Activated T-cell treated with anti-CD3 and anti-CD28 coated beads, Interleukin-2, amount 50 U/mL, for 4 hours (primary cell): ENCODE results near the gene TTC34. TPM values are rescaled to one million over a fixed set of nuclear protein-coding genes. Genes with fewer than 3 reads are reported as not detected.
A peak's percentile ranks its signal among the peaks of the same experiment; 100 is the strongest.

Experiments
- ATAC-seq, 2 donors: fragments of 200-7000 bp; cut with Tn5 transposase; one replicate each; pipeline ENCODE4 v1.10.0; 2021
- DNase-seq: peaks from one replicate; pipeline ENCODE4 v3.0.0-alpha.2; 2020
- H3K27me3 Mint-ChIP-seq: one replicate; pipeline ENCODE4 v1.8.0; 2021; ENCODE audit warnings: low read depth, mixed read lengths
- H3K36me3 Mint-ChIP-seq: one replicate; pipeline ENCODE4 v1.8.0; 2022; ENCODE audit warnings: mixed read lengths; ENCODE audit not compliant: insufficient read depth
- H3K4me1 Mint-ChIP-seq: one replicate; pipeline ENCODE4 v1.8.0; 2021; ENCODE audit warnings: low read depth, mixed read lengths
- H3K4me3 Mint-ChIP-seq: one replicate; pipeline ENCODE4 v1.8.0; 2021; ENCODE audit warnings: mild to moderate bottlenecking, moderate library complexity, mixed read lengths
- H3K9me3 Mint-ChIP-seq: one replicate; pipeline ENCODE4 v1.8.0; 2021; ENCODE audit warnings: mixed read lengths
- total RNA-seq, 3 donors: library from RNA; stranded (reverse); gene quantifications; one replicate each; pipeline ENCODE4 v1.2.1, GENCODE V29; 2021

TTC34 gene
- total RNA-seq, 3 donors from 2014 or later: 0.56 to 0.82 (median 0.60) TPM

DNA sequence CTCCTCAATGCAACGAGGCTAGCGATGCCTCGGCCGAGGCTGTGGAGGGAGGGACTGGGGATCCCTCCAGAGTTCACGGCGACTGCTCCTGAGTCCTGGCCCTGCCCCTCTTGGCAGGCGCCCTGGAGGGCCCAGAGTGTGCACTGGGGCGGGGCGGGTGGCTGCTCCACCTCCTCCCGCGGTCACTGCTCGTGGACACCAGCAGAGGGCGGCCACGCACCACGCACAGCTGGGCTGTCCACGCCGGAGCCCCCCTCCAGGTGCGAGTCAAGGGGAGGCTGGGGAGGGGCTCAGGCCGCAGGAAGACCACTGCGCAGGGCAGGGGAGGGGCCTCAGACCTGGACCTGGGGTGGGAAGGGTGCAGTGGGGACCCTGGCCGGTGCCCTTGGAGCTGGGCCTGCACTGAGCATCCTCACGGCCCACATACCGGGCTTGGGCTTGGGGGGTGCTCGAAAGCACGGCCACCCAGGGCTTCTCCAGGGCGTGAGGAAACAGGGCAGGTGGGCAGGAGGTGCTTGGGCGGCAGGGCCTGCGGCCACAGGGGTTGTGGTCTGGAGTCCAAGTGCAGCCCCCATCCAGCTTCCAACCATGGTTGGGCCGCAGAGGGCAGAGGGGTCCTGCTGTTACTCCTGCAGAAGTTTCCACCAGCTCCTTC is 20.6 kb upstream of the TTC34 start:
- H3K27me3 Mint-ChIP-seq: peaks cover 14% of the 10 kb centered on the region
- no peaks in the 10 kb centered on the region for H3K4me1 Mint-ChIP-seq
- DNase-seq (peak; percentile 27), ATAC-seq (peak; percentile 60 to 67)
- H3K36me3 Mint-ChIP-seq: no peaks in the 10 kb centered on the region
- no peak overlapping the region for H3K4me3 Mint-ChIP-seq
- no peaks in the 10 kb centered on the region for H3K9me3 Mint-ChIP-seq

DNA sequence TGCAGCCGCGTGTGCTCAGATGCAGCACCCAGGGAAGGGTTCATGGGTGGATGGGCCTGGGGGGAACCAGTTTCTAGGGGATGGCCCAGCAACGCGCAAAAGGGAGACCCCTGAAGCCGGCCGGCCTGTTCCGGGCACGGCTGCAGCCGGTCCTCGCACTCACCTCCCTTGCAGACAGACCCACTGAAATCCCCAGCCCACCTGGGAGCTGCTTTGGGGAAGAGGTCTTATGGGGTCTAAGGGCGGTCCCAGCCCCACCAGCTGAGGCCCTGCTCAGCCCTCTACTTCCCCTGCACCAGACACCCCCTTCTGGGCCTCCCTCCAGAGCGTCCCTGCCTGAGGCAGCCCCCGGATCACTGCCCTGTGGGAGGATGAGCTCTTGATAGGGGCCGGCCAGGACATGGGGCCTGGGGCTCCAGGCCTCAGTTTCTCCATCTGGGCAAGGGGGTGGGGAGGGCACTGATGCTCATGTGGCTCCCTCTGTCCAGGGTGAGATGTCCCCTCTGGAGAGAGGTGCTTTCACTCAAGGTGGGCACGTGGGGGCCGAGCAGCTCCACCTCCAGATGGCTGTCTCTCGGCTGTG is 20.0 kb upstream of the TTC34 start:
- no peaks in the 10 kb centered on the region for H3K9me3 Mint-ChIP-seq
- H3K27me3 Mint-ChIP-seq: peaks cover 14% of the 10 kb centered on the region
- H3K36me3 Mint-ChIP-seq: no peaks in the 10 kb centered on the region
- ATAC-seq: no peak
- no peaks in the 10 kb centered on the region for H3K4me1 Mint-ChIP-seq
- no peak for DNase-seq
- H3K4me3 Mint-ChIP-seq: no peak overlapping the region

DNA sequence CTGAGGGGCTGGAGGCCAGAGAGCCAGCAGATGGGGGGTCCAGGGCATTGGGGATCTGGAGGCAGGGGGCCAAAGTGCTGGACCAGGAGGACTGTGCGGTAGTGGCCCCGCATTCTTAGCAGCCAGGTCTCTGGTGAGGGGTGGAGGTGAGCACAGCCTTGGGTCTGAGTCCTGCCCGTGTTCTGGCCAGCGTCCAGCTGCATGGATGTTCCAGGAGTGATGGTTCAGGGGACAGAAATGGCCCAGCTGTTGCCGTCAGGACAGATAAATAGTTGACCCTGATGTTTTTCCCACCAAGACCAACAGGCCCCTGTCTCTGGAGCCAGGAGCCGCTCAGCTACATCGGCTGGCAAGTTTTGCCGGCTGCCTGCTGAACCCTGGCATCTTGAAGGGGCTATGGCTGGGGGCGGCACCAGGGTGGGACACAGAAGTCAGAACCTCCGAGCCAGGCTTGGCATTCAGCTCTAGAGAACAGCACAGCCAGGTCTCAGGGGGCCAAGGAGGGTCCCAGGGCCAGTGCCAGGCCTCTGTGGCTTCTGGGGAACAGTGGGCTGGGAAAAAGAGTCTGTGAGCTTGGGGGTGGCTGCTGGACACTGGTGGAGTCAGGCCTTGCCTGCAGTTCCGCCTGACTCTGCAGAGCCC is 19.4 kb upstream of the TTC34 start:
- H3K4me3 Mint-ChIP-seq: no peak overlapping the region
- peaks cover 13% of the 10 kb centered on the region for H3K27me3 Mint-ChIP-seq
- H3K4me1 Mint-ChIP-seq: no peaks in the 10 kb centered on the region
- DNase-seq (no peak), ATAC-seq (no peak)
- H3K9me3 Mint-ChIP-seq: no peaks in the 10 kb centered on the region
- no peaks in the 10 kb centered on the region for H3K36me3 Mint-ChIP-seq

DNA sequence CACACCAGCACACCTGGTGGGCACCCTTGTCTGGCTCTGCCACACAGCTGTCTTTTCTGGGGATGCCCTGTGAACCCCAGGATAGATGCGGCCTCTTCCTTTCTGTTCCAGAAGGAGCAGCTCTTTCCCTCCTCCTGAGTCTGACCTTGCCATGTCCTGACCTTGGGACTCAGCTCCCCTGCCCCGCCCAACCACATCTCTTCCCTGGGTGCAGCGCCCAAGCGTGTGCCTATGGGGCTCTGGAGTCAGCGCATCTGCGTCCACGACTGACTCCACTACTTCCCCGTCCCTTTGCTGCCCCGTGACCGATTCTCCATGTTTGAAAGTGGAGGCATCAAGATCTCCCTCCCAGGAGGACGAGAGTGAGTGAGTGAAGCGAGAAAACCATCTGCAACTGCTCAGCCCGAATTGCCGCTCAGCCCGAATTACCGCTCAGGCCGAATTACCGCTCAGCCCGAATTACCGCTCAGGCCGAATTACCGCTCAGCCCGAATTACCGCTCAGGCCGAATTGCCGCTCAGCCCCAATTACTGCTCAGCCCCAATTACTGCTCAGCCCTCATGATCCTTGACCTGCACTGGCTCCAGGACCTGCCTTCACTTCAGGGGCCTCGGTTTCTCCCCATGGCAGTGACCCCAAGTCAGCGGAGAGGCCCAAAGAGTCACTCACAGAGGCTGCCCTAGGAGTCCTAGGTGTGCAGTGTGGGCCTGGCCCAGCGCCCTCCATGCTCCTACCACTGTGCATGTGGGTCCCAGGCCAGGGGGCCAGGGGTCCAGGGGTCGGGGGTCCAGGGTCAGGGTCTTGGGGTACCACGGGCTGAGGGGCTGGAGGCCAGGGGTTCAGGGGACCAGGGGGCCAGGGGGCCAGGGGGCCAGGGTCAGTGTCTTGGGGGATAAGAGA is 18.6 kb upstream of the TTC34 start:
- H3K4me1 Mint-ChIP-seq: no peaks in the 10 kb centered on the region
- H3K4me3 Mint-ChIP-seq: no peak overlapping the region
- H3K36me3 Mint-ChIP-seq: no peaks in the 10 kb centered on the region
- DNase-seq: no peak
- ATAC-seq: no peak
- peaks cover 10% of the 10 kb centered on the region for H3K27me3 Mint-ChIP-seq
- no peaks in the 10 kb centered on the region for H3K9me3 Mint-ChIP-seq

DNA sequence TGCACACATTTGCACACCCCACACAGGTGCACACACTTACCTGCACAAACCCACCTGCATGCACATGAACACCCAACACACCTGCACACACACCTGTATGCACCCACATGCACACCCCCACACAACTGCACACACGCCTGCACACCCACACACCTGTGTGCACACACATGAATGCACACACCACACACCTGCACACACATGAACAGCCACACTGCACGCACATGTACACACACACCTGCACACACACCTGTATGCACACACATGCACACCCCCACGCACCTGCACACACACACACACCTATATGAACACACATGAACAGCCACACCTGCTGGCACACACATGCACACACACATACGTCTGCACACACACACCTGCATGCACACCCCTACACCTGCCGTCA is 17.9 kb upstream of the TTC34 start:
- Mint-ChIP-seq H3K9me3 (no peaks in the 10 kb centered on the region), H3K36me3 (no peaks in the 10 kb centered on the region), H3K4me3 (no peak overlapping the region), H3K4me1 (no peaks in the 10 kb centered on the region), H3K27me3 (peaks cover 10% of the 10 kb centered on the region)
- ATAC-seq (no peak), DNase-seq (no peak)

DNA sequence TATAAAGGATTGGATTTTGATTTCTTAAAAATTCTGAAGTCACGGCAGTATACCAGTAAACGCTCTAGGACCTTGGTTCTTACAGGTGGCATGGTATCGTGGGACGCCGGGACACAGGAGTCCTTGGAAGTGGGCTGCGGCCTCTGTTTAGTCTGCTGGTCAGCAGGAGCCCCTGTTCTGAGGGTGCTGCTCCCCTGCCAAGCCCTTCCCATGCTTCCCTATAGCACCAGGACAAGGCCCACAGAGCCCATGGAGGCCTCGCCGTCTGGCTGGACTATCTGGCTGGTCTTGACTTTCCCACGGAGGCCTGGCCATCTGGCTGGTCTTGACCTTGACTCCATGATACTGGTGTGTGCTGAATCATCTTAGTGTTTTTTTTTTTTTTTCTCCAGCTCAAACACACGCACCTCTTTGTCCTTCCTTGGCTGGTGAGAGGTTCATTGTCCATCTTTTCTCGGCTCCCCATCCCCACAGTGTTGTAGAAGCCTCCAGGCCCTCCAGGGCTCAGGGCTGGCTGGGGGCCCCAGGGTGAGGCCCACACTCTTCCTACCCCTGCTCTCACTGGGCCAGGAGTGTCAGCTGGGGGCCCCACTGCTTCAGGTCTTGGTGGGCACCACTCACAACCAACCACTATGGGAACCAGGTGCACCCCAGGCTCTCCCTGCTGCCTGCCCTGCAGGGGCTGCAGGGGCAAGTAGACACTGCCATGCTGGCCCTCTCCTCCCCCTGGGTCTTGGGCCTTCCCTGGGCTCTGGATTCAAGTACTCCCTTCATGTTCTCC is 16.5 kb upstream of the TTC34 start:
- no peak for ATAC-seq
- no peak overlapping the region for H3K4me3 Mint-ChIP-seq
- peaks cover 3% of the 10 kb centered on the region for H3K27me3 Mint-ChIP-seq
- no peak for DNase-seq
- no peaks in the 10 kb centered on the region for H3K36me3 Mint-ChIP-seq
- H3K9me3 Mint-ChIP-seq: no peaks in the 10 kb centered on the region
- H3K4me1 Mint-ChIP-seq: no peaks in the 10 kb centered on the region

DNA sequence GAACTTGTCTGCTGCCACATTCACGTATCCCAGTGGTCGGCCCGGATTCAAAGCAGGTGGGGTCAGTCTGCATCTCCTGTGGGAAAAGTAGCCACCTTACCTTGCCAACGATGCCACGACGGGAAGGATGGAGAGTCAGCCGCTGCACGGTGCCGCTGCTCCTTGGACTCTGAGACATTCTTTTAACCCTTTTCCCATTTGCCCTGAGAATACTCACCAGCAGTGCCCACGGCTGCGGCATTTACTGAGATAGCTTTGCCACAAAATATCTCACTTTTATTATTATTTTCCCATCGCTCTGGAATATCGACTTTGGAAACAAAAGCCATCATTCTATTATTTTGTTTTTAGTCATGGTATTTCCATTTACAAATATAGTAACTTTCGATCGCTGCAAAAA is 15.3 kb upstream of the TTC34 start:
- Mint-ChIP-seq H3K27me3 (peaks cover 3% of the 10 kb centered on the region), H3K36me3 (no peaks in the 10 kb centered on the region), H3K4me3 (no peak overlapping the region), H3K9me3 (no peaks in the 10 kb centered on the region), H3K4me1 (no peaks in the 10 kb centered on the region)
- ATAC-seq: no peak
- no peak for DNase-seq

DNA sequence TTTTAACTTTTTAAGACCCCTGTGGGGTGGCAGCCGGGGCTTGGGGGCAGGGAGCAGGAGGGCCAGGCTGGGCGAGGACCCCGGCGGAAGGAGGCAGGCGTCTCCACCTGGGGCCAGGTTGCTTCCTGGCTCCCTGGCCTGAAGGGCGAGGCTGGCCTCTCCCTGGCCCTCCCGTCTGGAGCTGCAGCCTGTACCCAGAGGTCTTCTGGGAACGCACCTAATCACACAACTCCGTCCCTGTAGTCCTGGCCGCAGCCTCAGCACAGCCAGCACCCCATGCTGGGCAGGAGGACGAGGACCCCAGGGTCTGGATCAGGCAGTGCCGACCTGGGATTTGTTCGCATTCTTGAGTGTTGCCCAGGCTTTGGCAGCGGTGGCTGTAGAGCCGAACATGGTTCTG is 14.1 kb upstream of the TTC34 start:
- H3K9me3 Mint-ChIP-seq: no peaks in the 10 kb centered on the region
- peaks cover 3% of the 10 kb centered on the region for H3K27me3 Mint-ChIP-seq
- H3K4me3 Mint-ChIP-seq: no peak overlapping the region
- DNase-seq (no peak), ATAC-seq (no peak)
- H3K36me3 Mint-ChIP-seq: no peaks in the 10 kb centered on the region
- H3K4me1 Mint-ChIP-seq: no peaks in the 10 kb centered on the region

DNA sequence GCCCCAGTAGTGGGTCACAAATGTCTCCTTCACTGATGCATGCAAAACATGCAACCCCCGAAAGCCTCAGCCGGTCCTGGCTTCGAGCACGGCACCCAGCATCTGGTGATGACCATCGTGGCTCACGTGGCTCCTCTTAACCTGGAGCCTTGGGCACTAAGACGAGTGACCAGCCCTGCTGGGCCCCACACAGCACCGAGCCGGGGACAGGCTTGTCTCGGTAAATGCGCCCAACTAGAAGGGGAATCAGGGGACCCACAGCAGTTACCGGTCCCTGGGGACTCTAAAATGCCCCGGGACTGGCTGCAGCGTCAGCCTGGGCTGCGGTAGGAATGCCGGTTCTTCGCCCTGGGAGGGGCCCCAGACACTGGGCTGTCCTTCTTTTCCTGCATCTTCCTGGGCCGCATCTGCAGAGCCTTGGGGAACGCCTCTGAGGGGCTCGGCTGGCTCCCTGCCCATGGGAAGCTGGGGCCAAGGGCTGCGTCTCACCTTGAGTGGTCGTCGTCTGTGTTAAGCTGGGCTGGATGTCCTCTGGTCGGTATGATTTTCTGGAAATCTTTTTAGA is 13.1 kb upstream of the TTC34 start:
- Mint-ChIP-seq H3K4me1 (no peaks in the 10 kb centered on the region), H3K4me3 (no peak overlapping the region), H3K27me3 (peaks cover 3% of the 10 kb centered on the region), H3K36me3 (no peaks in the 10 kb centered on the region), H3K9me3 (no peaks in the 10 kb centered on the region)
- DNase-seq: no peak
- ATAC-seq: no peak

DNA sequence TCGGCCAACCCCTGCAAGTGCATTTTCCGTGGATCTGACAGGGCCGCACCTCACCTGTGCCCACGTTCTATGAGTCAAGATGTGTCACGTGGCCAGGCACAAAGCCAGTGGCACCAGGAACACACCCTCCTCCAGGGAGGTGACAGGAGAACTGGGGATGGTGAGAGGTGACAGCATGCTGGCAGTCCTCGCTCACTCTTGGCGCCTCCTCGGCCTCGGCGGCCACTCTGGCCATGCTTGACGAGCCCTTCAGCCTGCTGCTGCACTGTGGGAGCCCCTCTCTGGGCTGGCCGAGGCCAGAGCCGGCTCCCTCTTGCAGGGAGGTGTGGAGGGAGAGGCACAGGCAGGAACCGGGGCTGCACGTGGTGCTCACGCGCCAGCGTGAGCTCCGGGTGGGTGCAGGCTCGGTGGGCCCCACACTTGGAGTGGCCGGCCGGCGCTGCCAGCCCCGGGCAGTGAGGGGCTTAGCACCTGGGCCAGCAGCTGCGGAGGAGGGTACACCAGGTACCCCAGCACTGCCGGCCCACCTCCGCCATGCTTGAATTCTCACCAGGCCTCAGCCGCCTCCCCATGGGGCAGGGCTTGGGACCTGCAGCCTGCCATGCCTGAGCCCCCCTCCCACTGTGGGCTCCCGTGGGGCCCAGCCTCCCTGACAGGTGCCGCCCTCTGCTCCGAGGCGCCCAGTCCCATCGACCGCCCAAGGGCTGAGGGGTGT is 11.6 kb upstream of the TTC34 start:
- no peaks in the 10 kb centered on the region for H3K4me1 Mint-ChIP-seq
- no peak for DNase-seq
- no peaks in the 10 kb centered on the region for H3K36me3 Mint-ChIP-seq
- no peak overlapping the region for H3K4me3 Mint-ChIP-seq
- H3K9me3 Mint-ChIP-seq: no peaks in the 10 kb centered on the region
- no peak for ATAC-seq
- no peaks in the 10 kb centered on the region for H3K27me3 Mint-ChIP-seq

DNA sequence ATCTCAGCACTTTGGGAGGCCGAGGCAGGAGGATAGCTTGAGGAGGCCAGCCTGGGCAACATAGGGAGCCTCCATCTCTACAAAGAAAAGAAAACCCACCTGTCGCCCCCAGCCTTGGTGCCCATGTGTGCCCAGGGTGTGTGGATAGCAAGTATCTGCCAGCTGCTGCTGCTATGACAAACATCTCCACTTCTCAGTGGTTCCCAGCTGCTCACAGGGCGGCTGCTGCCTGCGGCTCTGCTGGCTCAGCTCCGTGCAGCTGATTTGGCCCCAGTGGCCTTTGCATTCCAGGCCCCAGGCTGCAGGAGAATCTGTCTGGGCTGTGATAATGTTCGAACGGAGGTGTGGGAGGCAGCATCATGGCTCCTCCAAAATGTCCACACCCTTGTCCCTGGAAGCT is 10.6 kb upstream of the TTC34 start:
- ATAC-seq: no peak
- Mint-ChIP-seq H3K9me3 (no peaks in the 10 kb centered on the region), H3K4me1 (no peaks in the 10 kb centered on the region), H3K4me3 (no peak overlapping the region), H3K27me3 (no peaks in the 10 kb centered on the region), H3K36me3 (no peaks in the 10 kb centered on the region)
- no peak for DNase-seq

DNA sequence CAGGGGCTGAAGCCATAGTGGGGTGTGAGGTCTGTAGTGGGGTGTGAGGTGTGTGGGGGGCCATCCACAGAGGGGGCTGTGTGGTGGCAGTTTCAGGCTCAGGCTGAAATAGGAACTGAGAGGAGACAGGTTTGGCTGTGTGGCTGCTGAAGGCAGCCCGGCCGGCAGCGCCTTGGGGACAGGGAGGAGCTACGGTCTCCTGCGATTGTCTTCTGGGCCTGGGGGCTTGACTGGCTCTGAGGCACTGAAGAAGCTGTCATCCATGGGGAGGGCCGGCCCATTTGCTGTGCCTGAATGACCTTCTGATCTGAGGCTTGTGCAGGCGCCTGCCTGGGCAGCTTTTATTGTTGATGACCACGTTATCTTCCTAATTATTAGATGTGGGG is 10.0 kb upstream of the TTC34 start:
- no peak for DNase-seq
- H3K27me3 Mint-ChIP-seq: no peaks in the 10 kb centered on the region
- no peaks in the 10 kb centered on the region for H3K4me1 Mint-ChIP-seq
- no peaks in the 10 kb centered on the region for H3K36me3 Mint-ChIP-seq
- H3K4me3 Mint-ChIP-seq: no peak overlapping the region
- no peak for ATAC-seq
- no peaks in the 10 kb centered on the region for H3K9me3 Mint-ChIP-seq

DNA sequence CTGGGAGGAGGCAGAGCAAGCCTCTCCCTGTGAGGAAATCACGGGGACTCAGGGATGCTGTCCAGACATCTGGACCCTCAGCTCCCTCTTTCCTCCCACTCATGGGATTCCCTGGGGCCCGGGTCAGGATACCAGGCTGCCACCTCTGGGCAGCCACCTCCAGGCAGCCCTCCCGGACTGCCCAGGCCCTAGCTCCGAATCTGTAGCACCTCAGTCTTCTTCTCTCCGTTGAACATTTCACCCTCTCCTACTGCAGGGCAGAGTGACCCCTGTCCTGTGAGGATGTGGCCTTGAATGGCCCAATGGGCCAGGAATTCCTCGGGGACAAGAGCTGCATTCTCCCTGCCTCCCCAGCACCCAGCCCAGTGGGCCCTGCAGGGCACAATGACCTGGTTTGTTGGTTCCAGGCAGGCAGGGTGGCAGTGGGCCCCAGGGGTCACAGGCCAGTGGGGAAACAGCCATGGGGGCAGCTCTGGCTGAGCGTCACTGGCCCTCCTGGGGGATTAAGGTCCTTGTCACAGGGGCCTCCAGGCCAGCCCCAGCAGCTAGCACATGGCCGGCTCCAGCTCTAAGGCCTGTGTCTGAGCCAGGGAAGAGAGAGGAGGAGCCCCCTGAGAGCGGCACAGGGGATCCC is 9.5 kb upstream of the TTC34 start:
- DNase-seq (no peak), ATAC-seq (no peak)
- Mint-ChIP-seq H3K4me3 (no peak overlapping the region), H3K27me3 (peaks cover 2% of the 10 kb centered on the region), H3K36me3 (no peaks in the 10 kb centered on the region), H3K9me3 (no peaks in the 10 kb centered on the region), H3K4me1 (no peaks in the 10 kb centered on the region)
